ENCODE data around the gene CNIH3.

- TF ChIP-seq CTCF (IDR thresholded peaks at IDR 0.05) (no peak), POLR2A (IDR thresholded peaks at IDR 0.05) (no peak), POLR2AphosphoS5 (IDR thresholded peaks at IDR 0.05) (no peak), EP300 (IDR thresholded peaks at IDR 0.05) (no peak)
These were observed 6.8 kb upstream of the CNIH3 start for GRCh38 chr1:224609333-224609732.
